Eye (tissue), 1 donor: ENCODE results near the gene MLXIPL.
"Not testable (repeated sequence)": the region's sequence is repeated elsewhere in the genome, so short reads cannot be mapped to it uniquely, and the experiment has no call there.

Experiments used
- DNase-seq: peaks from one replicate; pipeline ENCODE4 v3.0.0-alpha.2; 2015

Gene MLXIPL, protein sequence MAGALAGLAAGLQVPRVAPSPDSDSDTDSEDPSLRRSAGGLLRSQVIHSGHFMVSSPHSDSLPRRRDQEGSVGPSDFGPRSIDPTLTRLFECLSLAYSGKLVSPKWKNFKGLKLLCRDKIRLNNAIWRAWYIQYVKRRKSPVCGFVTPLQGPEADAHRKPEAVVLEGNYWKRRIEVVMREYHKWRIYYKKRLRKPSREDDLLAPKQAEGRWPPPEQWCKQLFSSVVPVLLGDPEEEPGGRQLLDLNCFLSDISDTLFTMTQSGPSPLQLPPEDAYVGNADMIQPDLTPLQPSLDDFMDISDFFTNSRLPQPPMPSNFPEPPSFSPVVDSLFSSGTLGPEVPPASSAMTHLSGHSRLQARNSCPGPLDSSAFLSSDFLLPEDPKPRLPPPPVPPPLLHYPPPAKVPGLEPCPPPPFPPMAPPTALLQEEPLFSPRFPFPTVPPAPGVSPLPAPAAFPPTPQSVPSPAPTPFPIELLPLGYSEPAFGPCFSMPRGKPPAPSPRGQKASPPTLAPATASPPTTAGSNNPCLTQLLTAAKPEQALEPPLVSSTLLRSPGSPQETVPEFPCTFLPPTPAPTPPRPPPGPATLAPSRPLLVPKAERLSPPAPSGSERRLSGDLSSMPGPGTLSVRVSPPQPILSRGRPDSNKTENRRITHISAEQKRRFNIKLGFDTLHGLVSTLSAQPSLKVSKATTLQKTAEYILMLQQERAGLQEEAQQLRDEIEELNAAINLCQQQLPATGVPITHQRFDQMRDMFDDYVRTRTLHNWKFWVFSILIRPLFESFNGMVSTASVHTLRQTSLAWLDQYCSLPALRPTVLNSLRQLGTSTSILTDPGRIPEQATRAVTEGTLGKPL

DNA sequence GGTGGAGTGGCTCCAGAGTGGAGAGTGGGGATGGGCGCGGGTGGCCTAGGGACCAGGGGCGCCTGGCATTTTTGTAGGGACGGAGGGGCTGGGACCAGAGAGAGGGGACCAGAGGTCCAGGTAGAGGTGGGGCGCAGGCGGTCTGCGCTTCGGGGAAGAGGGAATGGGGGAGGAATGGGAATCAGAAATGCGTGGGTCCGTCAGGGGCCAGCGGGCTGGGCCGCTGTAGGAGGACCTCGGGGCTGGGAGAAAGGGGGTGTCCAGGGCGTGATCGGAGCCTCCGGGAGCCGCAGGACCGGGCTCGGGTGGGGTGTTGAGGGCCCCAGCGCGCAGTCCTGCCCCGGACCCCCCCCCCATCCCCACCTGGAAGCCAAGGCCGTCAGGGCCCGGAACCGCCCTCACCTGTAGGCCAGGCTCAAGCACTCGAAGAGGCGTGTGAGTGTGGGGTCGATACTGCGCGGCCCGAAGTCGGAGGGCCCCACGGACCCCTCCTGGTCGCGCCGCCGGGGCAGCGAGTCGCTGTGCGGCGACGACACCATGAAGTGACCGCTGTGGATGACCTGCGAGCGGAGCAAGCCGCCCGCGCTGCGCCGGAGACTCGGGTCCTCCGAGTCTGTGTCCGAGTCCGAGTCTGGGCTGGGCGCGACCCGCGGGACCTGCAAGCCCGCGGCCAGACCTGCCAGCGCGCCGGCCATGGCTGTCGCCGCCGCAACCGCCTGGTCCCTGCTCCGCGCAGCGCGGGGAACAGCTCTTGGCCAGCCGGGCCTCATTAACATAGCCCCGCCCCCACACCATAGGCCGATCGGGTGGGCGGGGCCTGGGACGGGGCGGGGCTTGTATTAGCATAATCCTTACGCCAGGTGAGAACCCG lies at the start of gene MLXIPL:
MLXIPL (minus strand) TSS at position 725 of the 871 bp plus-strand sequence; CDS start at position 695, 30 bp downstream.
- DNase-seq, result peak; percentile 91

DNA sequence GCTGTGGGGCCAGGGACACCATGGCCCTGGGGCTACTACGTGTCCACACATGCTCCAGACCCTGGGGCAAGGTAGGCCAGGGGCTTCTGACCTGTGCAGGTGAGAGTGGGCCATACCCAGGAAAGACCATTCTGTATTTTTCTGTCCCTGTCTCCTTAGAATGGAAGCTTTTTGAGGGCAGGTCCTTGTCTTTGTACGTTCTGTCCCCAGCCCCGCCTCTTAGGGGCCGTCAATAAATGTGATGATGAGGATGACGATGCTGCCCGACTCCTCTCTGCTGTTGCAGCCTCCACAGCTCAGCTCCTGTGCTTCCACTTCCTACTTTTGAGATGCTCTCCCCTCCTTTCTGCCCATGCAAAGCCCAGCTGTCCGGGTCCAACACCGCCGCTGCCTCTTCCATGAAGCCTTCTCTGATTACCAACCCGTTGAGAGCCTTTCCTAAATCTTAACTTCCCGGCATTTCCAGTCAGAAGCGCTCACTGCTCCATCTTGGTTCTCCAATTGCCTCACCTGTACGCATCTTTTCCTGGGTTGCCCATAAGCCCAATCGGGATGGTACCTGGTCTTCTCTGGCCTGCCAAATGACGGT lies 47.6 kb upstream of the MLXIPL start:
- no peak for DNase-seq

DNA sequence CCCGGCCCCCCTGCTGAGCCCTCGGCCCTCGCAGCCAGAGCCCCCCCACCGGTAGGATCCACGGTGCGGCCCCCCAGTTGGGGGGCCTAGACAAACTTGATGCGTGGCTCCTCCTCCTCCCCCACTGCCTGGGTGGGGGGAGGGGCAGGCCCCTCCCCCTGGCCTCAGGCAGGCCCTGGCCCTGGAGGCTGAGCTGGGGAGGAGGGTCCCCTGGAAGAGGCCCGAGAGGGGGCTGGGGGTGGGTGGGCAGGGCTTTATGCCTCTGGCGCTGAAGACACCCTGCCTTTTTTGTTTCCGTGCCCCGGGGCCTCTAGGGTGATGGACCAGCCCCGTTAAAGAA lies 47.0 kb upstream of the MLXIPL start:
- DNase-seq, result no peak

DNA sequence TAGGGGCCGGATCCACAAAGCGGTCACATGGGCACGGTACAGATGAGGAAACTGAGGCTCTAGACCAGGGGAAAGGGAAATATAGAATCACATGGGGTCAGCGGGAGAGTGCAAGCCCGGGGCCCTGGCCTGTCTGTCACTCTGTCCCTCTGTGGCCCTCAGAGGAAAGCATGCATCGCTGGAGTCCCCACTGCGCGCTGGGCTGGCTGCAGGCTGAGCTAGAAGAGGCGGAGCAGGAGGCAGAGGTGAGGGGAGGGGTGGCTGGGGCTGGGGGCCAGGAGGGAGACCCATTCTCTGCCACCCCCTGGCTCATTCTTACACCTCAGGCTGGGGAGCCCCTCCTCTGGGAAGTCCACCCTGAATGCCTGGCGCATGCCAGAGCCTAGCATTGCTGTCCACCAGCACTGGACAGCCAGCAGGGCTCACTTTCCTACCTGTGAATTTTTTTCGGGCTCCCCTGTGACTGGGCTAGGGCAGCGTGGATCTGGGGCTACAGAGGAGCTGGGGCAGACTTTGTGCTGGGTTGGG lies 45.6 kb upstream of the MLXIPL start:
- DNase-seq, result no peak

DNA sequence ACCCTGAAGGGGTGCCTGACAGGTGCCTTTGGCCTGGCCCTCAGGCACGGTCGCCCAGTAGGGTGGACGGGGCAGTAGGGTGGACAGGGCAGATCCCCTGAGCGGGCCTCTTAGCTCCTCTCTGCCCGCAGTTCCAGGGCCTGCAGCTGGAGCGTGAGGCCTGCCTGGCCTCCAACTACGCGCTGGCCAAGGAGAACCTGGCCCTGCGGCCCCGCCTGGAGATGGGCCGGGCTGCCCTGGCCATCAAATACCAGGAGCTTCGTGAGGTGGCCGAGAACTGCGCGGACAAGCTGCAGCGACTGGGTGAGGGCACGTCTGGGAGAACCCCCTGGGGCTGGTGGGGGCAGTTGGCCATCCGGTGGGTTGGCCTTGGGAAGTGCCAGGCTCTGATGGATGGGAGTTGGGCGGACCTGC lies 45.0 kb upstream of the MLXIPL start:
- peak; percentile 32 for DNase-seq

DNA sequence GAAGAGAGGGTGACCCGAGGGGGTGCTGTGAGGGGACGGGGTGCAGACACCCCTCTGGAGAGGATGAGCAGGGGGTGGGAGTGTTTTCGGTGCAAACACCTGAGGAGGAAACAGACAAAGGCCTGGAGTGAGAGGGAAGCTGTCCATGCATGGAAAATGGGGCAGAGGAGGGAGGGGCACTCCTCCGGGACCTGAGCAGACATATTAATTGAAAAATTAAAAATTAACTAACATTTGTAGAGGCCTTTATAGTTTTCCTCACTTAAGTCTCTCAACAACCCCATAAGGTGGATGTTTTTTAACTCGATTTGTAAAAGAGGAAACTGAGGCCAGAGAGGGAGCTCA lies 44.5 kb upstream of the MLXIPL start:
- no peak for DNase-seq

DNA sequence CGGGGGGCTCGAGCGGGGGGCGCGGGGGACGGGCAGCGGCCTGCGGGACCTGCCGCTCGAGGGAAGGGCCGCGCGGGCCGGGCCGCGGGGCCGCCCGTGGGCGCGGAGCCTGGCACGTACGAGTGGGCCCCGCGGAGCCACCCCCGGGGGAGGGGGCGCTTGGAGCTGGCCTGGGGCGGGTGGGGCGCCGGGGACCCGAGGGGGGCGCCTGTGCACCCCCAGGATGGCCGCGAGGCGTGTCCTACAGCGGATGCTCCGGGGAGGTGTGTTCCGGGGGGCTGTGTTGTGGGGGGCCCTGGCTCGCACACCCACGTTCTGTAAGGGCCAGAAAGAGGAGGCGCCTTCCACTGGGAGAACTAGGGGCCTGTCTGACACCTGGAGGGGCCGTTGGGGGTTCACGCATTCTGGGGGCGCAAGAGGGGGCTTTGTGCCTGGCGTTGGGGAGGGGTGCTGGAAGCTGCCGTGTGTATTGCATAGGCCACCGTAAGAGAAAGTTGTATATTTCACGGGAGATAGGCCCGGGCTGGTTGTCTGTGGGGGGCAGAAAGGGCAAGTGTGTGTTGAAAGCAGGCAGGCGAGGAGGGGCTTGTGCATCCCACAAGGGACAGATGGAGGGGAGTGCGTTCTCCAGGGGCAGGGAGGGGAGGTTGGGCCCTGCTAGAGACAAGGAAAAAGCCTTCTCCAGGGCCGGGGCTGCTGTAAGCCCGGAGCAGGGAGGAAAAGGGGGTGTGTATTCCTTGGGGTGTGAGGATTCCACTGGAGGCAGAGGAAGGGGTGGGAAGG lies 44.0 kb upstream of the MLXIPL start:
- peak; percentile 83 for DNase-seq

DNA sequence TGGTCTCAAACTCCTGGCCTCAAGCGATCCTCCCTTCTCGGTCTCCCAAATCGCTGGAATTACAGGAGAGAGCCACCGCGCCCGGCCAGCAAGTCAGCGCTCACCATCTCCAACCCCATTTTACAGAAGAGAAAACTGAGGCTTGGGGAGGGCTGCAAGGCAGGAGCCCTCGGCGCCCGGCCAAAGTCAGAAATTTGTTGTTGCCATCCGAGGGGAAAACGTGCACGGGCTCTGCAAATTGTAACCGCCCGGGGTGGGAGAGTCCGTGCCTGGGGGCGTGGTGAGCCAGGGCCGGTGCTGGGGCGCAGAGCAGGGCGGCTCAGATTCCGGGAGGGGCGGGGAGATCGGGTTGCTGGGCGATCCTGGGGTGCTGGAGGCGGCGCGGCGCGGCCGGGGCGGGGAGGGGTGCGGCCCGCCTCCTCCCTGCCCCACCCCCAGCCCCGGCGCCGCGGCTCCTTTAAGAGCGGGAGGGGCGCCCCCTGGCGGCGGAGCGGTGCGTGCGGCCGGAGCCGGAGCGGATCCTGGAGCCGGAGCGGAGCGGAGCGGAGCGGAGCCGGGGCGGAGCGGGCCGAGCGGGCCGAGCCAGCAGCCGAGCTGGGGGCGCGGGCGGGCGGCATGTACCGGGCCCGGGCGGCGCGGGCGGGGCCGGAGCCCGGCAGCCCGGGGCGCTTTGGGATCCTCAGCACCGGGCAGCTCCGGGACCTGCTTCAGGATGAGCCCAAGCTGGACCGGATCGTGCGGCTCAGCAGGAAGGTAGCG lies 43.2 kb upstream of the MLXIPL start, which contains the start of gene VPS37D:
VPS37D (plus strand) TSS at position 488 of the 759 bp plus-strand sequence; CDS start at position 616, 128 bp downstream.
- DNase-seq, result peak; percentile 97

DNA sequence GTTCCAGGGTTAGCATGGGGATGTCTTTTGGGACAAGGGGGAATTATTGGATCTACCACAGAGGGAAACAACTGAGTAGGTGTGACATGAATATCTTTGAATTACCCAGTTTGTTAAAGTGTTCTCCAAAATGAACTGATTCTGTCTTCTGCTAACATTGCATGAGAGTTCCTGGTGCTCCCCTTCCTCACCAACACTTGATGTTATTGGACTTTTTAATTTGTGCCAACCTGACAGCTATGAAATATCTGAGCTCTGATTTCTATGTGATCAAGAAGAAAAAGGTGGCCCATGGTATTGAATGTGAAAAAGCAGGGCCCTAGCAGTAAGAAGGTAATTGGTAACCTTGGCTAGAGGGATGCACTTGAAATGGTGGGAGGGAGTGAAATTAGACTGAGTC lies 38.7 kb upstream of the MLXIPL start:
- no peak for DNase-seq

DNA sequence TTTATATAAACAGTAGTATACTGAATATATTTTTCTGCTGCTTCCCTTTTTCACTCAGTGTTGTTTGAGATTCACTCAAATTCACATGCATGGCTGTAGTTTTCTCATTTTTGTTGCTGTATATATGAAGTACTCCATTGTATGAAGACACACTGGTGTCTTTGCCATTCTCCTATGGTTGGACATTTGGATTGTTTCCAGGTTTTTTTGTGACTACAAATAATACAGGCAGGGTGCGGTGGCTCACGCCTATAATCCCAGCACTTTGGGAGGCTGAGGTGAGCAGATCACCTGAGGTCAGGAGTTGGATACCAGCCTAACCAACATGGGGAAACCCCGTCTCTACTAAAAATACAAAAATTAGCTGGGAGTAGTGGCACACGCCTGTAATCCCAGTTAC lies 36.3 kb upstream of the MLXIPL start:
- DNase-seq, result not testable (repeated sequence)

DNA sequence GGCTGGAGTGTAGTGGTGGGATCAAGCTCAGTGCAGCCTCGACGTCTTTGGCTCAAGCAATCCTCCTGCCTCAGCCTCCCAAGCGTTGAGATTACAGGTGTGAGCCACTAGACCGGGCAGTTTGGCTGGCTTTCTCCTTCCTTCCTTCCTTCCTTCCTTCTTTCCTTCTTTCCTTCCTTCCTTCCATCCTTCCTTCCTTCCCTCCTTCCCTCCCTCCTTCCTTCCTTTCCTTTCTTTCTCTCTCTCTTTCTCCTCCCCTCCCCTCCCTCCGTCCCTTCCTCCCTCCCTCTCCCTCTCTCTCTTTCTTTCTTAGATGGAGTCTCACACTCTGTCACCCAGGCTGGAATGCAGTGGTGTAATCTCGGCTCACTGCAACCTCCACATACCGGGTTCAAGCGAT lies 35.7 kb upstream of the MLXIPL start:
- no peak for DNase-seq

DNA sequence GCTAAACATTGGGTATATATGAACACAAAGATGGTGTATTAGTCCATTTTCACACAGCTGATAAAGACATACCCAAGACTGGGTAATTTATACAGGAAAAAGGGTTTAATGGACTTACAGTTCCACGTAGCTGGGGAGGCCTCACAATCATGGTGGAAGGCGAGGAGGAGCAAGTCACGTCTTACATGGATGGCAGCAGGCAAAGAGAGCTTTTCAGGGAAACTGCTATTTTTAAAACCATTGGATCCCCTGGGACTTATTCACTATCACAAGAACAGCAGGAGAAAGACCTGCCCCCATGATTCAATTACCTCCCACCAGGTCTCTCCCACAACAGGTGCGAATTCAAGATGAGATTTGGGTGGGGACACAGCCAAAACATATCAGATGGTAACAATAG lies 31.0 kb upstream of the MLXIPL start:
- not testable (repeated sequence) for DNase-seq

DNA sequence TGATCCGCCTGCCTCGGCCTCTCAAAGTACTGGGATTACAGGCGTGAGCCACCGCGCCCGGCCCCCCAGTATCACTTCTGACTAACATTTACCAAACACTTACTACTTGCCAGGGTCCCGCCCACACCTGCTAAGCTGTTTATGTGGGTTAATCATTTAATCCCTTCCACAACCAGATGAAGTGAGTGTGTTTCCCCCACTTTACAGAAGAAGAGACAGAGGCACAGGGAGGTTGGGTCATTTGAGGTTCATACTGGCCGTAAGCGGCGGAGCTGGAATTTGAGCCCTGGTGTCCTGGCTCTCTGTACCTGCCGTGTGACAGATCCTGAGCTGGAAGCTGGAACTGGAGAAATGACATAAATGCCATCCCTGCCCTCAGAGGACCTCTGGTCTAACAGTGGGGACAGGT lies 28.2 kb upstream of the MLXIPL start:
- no peak for DNase-seq

DNA sequence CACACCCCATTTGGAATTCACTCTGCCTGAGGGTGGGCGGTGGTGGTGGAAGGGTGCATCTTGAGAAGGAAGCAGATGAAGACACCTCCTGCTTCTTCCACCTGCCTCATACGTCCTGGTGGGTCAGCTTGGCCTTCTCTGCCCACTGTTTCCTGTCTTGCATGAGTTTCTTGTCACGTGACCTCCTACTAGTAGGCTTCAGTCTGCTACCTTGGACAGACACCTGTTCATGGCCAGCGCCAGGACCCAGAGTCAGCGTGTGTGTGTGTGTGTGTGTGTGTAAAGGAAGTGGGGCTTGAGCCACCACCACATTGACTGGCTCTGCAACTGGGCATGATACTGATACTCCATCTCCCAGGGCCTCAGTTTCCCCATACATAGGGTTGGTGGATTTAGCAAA lies 26.2 kb upstream of the MLXIPL start:
- no peak for DNase-seq

DNA sequence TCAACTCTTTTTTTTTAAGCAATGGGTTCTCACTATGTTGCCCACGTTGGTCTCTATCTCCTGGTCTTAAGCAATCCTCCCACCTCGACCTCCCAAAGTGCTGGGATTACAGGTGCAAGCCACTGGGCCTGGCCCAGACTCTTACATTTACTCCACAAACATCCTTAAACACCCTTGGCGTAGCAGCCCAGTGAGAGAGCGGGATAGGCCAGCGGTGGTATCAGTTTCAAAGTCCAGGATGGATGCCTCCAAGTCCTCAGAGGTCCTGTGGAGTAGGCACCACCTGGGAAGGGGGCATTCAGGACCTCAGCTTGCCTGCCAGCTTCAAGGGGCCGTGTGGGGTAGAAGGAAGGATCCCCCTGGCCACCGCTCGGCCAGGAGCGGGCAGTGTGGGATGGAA lies 25.3 kb upstream of the MLXIPL start:
- no peak for DNase-seq

DNA sequence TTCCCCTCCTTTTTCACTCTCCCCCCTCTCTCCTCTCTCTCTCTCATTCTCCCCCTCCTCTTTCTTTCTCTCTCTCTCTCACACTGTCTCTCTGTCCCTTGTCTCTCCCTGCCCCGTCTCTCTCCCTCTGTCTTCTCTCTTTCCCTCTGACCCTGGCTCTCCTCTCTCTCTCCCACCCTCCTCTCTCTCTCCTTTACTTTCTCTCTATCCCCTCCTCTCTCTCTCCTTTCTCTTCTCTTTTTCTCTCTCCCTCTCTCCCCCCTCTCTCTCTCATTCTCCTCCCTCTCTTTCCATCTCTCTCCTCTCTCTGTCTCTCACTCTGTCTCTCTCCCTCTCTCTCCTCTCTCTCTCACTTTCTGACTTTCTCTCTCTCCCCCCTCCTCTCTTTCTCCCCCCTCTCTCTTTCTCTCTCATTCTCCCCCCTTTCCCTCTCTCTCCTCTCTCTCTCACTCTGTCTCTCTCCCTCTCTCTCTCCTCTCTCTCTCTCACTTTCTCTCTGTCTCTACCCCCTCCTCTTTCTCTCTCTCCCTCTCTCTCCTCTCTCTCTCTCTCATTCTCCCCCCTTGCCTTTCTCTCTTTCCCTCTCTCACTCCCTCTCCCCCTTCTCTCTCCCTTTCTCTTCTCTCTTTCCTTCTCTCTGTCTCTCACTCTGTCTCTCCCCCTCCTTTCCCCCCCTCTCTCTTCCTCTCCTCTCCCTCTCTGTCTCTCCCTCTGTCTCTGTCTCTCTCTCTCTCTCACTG lies 24.4 kb upstream of the MLXIPL start:
- no peak for DNase-seq

DNA sequence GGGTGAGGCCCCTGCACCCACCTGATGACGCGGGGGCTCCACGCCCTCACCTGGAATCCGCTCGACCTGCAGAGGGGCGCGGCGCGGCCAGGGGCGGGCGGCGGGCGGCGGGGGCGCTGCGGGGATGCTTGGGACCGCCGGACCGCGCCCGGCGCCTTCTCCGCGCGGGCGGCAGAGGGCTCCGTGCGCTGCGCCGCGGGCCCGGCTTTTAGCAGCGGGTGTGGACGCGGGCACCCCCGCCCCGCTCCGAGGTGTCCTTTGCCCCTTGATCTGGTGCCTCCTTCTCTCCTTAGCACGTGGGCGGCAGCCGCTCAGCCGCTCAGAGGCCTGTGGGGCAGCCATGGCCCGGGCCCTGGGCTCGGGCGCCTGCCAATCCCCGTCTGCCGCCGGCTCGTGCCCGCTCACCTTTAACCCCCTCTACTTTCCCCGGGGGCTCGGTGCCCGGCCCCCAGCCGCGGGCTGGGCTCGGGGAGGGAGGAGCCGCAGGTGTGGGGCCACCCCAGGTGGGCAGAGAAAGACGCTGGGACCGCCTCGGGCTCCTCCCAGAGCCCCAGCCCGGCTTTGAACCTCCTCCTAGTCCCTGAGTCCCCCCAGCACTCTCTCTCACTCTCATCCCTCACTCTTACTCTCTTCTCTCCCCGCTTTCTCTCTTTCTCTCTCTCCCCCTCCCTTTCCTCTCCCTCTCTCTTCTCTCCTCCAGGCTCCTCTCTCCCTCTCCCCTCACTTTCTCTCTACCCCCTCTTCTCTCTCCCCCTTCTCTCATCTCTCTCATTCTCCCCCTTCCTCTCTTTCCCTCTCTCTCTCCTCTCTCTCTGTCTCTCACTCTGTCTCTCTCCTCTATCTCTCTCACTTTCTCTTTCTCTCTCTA lies 23.6 kb upstream of the MLXIPL start:
- peak; percentile 50 for DNase-seq

DNA sequence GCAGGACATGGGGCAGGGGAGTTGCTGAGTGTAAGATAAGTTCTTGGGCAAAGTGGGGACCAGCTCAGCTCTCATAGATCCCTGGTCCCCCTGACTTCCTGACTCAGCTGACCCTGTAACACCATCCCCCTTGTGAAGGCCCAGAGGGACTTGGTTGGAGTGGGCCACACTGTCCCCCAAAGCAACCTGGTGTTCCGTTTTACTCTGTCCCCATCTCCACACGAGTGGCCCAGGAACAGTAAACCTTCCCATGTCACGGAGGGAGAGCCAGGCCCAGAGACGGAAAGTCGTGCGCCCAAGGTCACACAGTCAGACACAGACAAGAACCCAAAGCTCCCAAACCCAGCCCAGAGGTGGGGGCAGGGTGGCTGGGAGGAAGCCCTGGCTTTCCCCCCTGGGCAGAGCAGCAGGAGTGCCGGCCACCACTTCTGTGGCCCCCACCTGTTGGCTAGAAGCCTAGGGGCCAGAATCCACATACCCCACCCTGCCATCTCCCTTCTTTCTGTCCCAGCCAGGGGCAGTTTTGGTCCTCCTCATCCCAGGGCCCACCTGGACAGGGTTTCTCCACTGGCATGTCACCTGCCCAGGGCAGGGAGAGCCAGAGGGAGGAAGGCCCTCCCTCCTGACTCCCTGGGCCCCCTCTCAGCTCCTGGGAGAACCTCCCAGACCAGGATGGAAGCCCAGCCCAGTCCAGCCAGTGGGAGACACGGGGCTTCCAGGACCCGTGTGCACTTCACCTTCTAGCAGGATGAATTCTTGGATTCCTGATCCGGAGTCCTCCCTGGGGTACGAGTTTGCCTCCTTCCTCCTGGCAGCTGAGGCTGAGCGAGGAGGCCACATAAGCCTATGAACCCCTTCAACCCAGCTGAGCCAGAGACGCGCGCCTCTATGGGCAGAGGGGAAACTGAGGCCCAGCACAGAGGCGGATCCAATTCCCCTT lies 22.7 kb upstream of the MLXIPL start:
- DNase-seq, result no peak
